Measurements from ENCODE around the gene MTHFSD. TPM values are rescaled to one million over a fixed set of nuclear protein-coding genes. Genes with fewer than 3 reads are reported as not detected.

The MTHFSD gene
- total and polyA plus RNA-seq, 2 experiments from 2014 or later = 11.5 to 21.5 TPM

DNA sequence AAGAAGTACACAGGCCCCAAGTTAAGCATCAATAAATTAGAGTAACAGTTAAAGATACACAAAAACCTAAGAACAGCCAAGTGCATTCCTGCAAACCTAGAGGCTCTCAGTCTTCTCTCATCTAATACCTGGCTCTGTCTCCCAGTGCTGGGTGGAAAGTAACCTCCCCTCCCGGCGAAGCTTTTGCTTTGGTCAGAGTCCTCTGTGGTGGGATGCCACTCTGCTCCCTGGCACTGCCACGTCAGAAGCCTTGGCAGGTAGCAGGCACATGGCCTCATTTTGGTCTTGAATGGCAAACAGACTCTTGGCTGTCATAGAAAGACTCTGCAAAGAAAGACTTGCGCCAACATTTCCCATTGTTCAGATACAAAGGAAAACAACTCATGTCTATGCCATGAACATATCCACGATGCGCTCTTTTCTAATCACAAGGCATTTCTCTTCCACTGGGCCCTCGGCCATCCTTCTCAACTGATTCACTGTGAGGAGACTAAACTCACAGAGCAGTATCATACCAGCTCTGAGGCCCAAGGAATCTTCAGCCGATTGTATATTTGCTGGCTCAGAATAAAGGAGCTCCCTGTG is 21.2 kb downstream of the MTHFSD start:
- Histone ChIP-seq H3K9me3 (ENCODE audit: low read depth) (no peaks in the 10 kb centered on the region), H3K9me2 (replicated peaks; ENCODE audit: insufficient read depth) (no peaks in the 10 kb centered on the region), H3K4me2 (no peak overlapping the region), H2AFZ (no peak overlapping the region), H3K4me3 (no peak overlapping the region), H3K27ac (no peak overlapping the region), H3K4me1 (ENCODE audit: insufficient read depth) (no peaks in the 10 kb centered on the region), H3K27me3 (no peaks in the 10 kb centered on the region), H3K79me2 (no peaks in the 10 kb centered on the region), H3K36me3 (replicated peaks; ENCODE audit: insufficient read depth, low read depth) (no peaks in the 10 kb centered on the region), H4K20me1 (ENCODE audit: insufficient read depth, poor library complexity, severe bottlenecking) (no peaks in the 10 kb centered on the region)
- DNase-seq (ENCODE audit: low spot score) = no peak
- 96% methylated on average over 8 of the region's 8 CpGs for WGBS (ENCODE audit: low lambda C conversion rate, missing lambda C conversion rate)
- TF ChIP-seq EZH2phosphoT487 (IDR thresholded peaks at IDR 0.05; ENCODE audit: low read depth, severe bottlenecking, unreplicated experiment) = no peak
- TF ChIP-seq EZH2 (IDR thresholded peaks at IDR 0.05; ENCODE audit: borderline replicate concordance) = no peak
- TF ChIP-seq, protein P1, sequence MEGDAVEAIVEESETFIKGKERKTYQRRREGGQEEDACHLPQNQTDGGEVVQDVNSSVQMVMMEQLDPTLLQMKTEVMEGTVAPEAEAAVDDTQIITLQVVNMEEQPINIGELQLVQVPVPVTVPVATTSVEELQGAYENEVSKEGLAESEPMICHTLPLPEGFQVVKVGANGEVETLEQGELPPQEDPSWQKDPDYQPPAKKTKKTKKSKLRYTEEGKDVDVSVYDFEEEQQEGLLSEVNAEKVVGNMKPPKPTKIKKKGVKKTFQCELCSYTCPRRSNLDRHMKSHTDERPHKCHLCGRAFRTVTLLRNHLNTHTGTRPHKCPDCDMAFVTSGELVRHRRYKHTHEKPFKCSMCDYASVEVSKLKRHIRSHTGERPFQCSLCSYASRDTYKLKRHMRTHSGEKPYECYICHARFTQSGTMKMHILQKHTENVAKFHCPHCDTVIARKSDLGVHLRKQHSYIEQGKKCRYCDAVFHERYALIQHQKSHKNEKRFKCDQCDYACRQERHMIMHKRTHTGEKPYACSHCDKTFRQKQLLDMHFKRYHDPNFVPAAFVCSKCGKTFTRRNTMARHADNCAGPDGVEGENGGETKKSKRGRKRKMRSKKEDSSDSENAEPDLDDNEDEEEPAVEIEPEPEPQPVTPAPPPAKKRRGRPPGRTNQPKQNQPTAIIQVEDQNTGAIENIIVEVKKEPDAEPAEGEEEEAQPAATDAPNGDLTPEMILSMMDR (IDR thresholded peaks at IDR 0.05; ENCODE audit: poor library complexity) = no peak

DNA sequence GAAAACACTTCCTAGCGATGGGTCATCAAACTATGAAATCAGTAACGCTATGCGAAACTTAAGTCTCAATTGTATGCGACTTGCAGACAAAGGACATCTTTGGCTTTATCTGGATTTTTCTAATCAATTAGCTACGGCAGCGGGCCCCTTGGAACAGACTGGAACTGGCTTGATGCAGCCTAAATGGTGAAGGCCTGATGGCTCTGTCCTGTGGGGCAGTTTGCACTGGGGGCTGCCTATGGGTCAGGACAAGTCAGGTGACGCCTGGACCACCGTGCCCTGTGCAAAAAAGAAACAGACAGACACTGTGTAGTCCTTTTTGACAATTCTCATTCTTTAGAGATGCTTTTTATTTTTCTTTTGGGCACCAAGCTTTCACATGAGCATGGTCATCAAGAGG is 22.0 kb downstream of the MTHFSD start:
- H3K4me3 ChIP-seq = no peak overlapping the region
- no peak overlapping the region for H3K27ac ChIP-seq
- no peaks in the 10 kb centered on the region for H3K36me3 ChIP-seq (replicated peaks; ENCODE audit: insufficient read depth, low read depth)
- TF ChIP-seq EZH2 (IDR thresholded peaks at IDR 0.05; ENCODE audit: borderline replicate concordance) = no peak
- TF ChIP-seq, protein P1 (IDR thresholded peaks at IDR 0.05; ENCODE audit: poor library complexity) = no peak
- TF ChIP-seq EZH2phosphoT487 (IDR thresholded peaks at IDR 0.05; ENCODE audit: low read depth, severe bottlenecking, unreplicated experiment) = no peak
- no peaks in the 10 kb centered on the region for H3K27me3 ChIP-seq
- no peaks in the 10 kb centered on the region for H3K9me2 ChIP-seq (replicated peaks; ENCODE audit: insufficient read depth)
- H3K4me2 ChIP-seq = no peak overlapping the region
- H3K4me1 ChIP-seq (ENCODE audit: insufficient read depth) = no peaks in the 10 kb centered on the region
- no peak for DNase-seq (ENCODE audit: low spot score)
- no peaks in the 10 kb centered on the region for H4K20me1 ChIP-seq (ENCODE audit: insufficient read depth, poor library complexity, severe bottlenecking)
- no peaks in the 10 kb centered on the region for H3K9me3 ChIP-seq (ENCODE audit: low read depth)
- no peaks in the 10 kb centered on the region for H3K79me2 ChIP-seq
- no peak overlapping the region for H2AFZ ChIP-seq
- WGBS (ENCODE audit: low lambda C conversion rate, missing lambda C conversion rate) = 93% methylated on average over 8 of the region's 8 CpGs

DNA sequence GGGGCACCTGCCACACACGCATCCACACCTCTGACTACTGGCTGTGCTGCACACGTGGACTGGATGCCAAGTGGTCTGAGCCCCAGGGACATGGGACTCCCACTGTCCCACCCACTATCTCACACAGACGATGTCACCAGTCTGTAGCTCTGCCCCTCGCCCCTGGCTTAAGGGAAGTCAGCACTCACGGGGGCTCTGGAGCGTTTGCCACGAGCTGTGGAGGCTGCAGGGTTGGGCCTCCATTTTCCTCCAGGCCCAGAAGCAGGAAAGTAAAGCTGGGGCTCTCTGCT is 22.6 kb downstream of the MTHFSD start:
- H3K9me2 ChIP-seq (replicated peaks; ENCODE audit: insufficient read depth) = no peaks in the 10 kb centered on the region
- H3K36me3 ChIP-seq (replicated peaks; ENCODE audit: insufficient read depth, low read depth) = no peaks in the 10 kb centered on the region
- no peaks in the 10 kb centered on the region for H4K20me1 ChIP-seq (ENCODE audit: insufficient read depth, poor library complexity, severe bottlenecking)
- DNase-seq (ENCODE audit: low spot score) = no peak
- H3K79me2 ChIP-seq = no peaks in the 10 kb centered on the region
- no peaks in the 10 kb centered on the region for H3K9me3 ChIP-seq (ENCODE audit: low read depth)
- no peaks in the 10 kb centered on the region for H3K27me3 ChIP-seq
- H3K27ac ChIP-seq = no peak overlapping the region
- TF ChIP-seq, protein P1 (IDR thresholded peaks at IDR 0.05; ENCODE audit: poor library complexity) = no peak
- TF ChIP-seq EZH2 (IDR thresholded peaks at IDR 0.05; ENCODE audit: borderline replicate concordance) = no peak
- no peak for TF ChIP-seq EZH2phosphoT487 (IDR thresholded peaks at IDR 0.05; ENCODE audit: low read depth, severe bottlenecking, unreplicated experiment)
- H3K4me1 ChIP-seq (ENCODE audit: insufficient read depth) = no peaks in the 10 kb centered on the region
- H2AFZ ChIP-seq = no peak overlapping the region
- WGBS (ENCODE audit: low lambda C conversion rate, missing lambda C conversion rate) = 94% methylated on average over 7 of the region's 7 CpGs
- H3K4me2 ChIP-seq = no peak overlapping the region
- H3K4me3 ChIP-seq = no peak overlapping the region
